H9 (cell line): ENCODE measurements around the gene LRRC28. TPM values are rescaled to one million over a fixed set of nuclear protein-coding genes. Genes with fewer than 3 reads are reported as not detected.

Experiments used
- DNase-seq: peaks from one replicate; pipeline ENCODE4 v3.0.0-alpha.2; 2017
- H2AFZ ChIP-seq: one replicate; pipeline ENCODE4 v1.6.1; 2013; ENCODE audit warnings: mild to moderate bottlenecking, low read length, control low read depth, moderate library complexity
- H2AK5ac ChIP-seq: 2 replicates; pipeline ENCODE4 v1.6.1; 2013; ENCODE audit warnings: low read length, control low read depth, mixed read lengths; ENCODE audit not compliant: insufficient read length
- H2BK120ac ChIP-seq: one replicate; pipeline ENCODE4 v1.6.1; 2013; ENCODE audit warnings: low read depth, mild to moderate bottlenecking, low read length, control low read depth, inconsistent platforms; ENCODE audit not compliant: poor library complexity, severe bottlenecking
- H2BK12ac ChIP-seq: 2 replicates; pipeline ENCODE4 v1.6.1; 2013; ENCODE audit warnings: low read length, control low read depth, mixed read lengths, low read depth; ENCODE audit not compliant: insufficient read length
- H2BK15ac ChIP-seq: 2 replicates; pipeline ENCODE4 v1.6.1; 2013; ENCODE audit warnings: low read depth, low read length, control low read depth
- H2BK20ac ChIP-seq: one replicate; pipeline ENCODE4 v1.6.1; 2013; ENCODE audit warnings: low read depth, mild to moderate bottlenecking, low read length, control low read depth, inconsistent platforms; ENCODE audit not compliant: poor library complexity, severe bottlenecking
- H2BK5ac ChIP-seq: 2 replicates; pipeline ENCODE4 v1.6.1; 2013; ENCODE audit warnings: low read length, control low read depth, mixed read lengths; ENCODE audit not compliant: insufficient read length
- H3K14ac ChIP-seq: 2 replicates; pipeline ENCODE4 v1.6.1; 2013; ENCODE audit warnings: low read length, control low read depth; ENCODE audit not compliant: insufficient read depth
- H3K18ac ChIP-seq: 2 replicates; pipeline ENCODE4 v1.6.1; 2013; ENCODE audit warnings: low read depth, mild to moderate bottlenecking, mixed read lengths, low read length, control low read depth; ENCODE audit not compliant: insufficient read length
- H3K23ac ChIP-seq: 2 replicates; pipeline ENCODE4 v1.6.1; 2013; ENCODE audit warnings: low read length, control low read depth, mixed read lengths, low read depth; ENCODE audit not compliant: insufficient read length
- H3K23me2 ChIP-seq: 2 replicates; pipeline ENCODE4 v1.6.1; 2013; ENCODE audit warnings: low read depth, mild to moderate bottlenecking, mixed read lengths, low read length, control low read depth; ENCODE audit not compliant: insufficient read length, poor library complexity, severe bottlenecking
- H3K27ac ChIP-seq: 2 replicates; pipeline ENCODE4 v1.5.1; 2013; ENCODE audit warnings: low read length, control low read depth, mixed read lengths, low read depth; ENCODE audit not compliant: insufficient read length
- H3K27me3 ChIP-seq: 2 replicates; pipeline ENCODE4 v1.6.1; 2013; ENCODE audit warnings: low read length, control low read depth, inconsistent platforms; ENCODE audit not compliant: insufficient read depth
- H3K4ac ChIP-seq: 2 replicates; pipeline ENCODE4 v1.6.1; 2013; ENCODE audit warnings: low read depth, mild to moderate bottlenecking, control low read depth, inconsistent platforms, low read length, moderate library complexity
- H3K4me1 ChIP-seq: 2 replicates; pipeline ENCODE4 v1.6.1; 2013; ENCODE audit warnings: low read length, control low read depth, inconsistent platforms; ENCODE audit not compliant: insufficient read depth
- H3K4me2 ChIP-seq: 2 replicates; pipeline ENCODE4 v1.6.1; 2013; ENCODE audit warnings: low read length, control low read depth, mixed read lengths; ENCODE audit not compliant: insufficient read length, insufficient read depth
- H3K56ac ChIP-seq: 2 replicates; pipeline ENCODE4 v1.6.1; 2013; ENCODE audit warnings: low read depth, mild to moderate bottlenecking, mixed read lengths, low read length, control low read depth; ENCODE audit not compliant: insufficient read length
- H3K79me1 ChIP-seq: 2 replicates; pipeline ENCODE4 v1.6.1; 2013; ENCODE audit warnings: low read depth, mild to moderate bottlenecking, moderate library complexity, low read length, control low read depth, inconsistent platforms; ENCODE audit not compliant: insufficient read depth, poor library complexity, severe bottlenecking
- H3K79me2 ChIP-seq: 2 replicates; pipeline ENCODE4 v1.6.1; 2013; ENCODE audit warnings: low read length, control low read depth, inconsistent platforms; ENCODE audit not compliant: insufficient read depth
- H3K9ac ChIP-seq: 2 replicates; pipeline ENCODE4 v1.6.1; 2013; ENCODE audit warnings: low read length, control low read depth, mixed read lengths; ENCODE audit not compliant: insufficient read length; ENCODE audit errors: extremely low read depth
- H3K9me3 ChIP-seq: one replicate; pipeline ENCODE4 v1.6.1; 2013; ENCODE audit warnings: low read depth, low read length, inconsistent platforms; ENCODE audit not compliant: control insufficient read depth
- H3T11ph ChIP-seq: one replicate; pipeline ENCODE4 v1.6.1; 2013; ENCODE audit warnings: mild to moderate bottlenecking, low read length, control low read depth, inconsistent platforms
- H4K20me1 ChIP-seq: one replicate; pipeline ENCODE4 v1.6.1; 2013; ENCODE audit not compliant: control insufficient read depth, insufficient read length, insufficient read depth
- H4K5ac ChIP-seq: 2 replicates; pipeline ENCODE4 v1.6.1; 2013; ENCODE audit warnings: low read depth, mild to moderate bottlenecking, mixed read lengths, low read length, control low read depth; ENCODE audit not compliant: insufficient read length
- H4K8ac ChIP-seq: replicated peaks from 2 replicates; pipeline ENCODE4 v1.6.1; 2013; ENCODE audit warnings: low read length, control low read depth, mixed read lengths, low read depth; ENCODE audit not compliant: insufficient read length
- H4K91ac ChIP-seq: 2 replicates; pipeline ENCODE4 v1.6.1; 2013; ENCODE audit warnings: low read depth, mild to moderate bottlenecking, moderate library complexity, mixed read lengths, low read length, control low read depth; ENCODE audit not compliant: insufficient read length
- H3K27ac Mint-ChIP-seq, 3 experiments: 2 replicates in 2 of 3; 3 replicates in 1 of 3; pipeline ENCODE4 v1.8.0; 2020 to 2021; ENCODE audit warnings: mixed read lengths in 3 of 3, mild to moderate bottlenecking in 1 of 3, moderate library complexity in 1 of 3
- H3K27me3 Mint-ChIP-seq: 2 replicates; pipeline ENCODE4 v1.8.0; 2021; ENCODE audit warnings: low read depth, mild to moderate bottlenecking, moderate library complexity, mixed read lengths
- H3K36me3 Mint-ChIP-seq, 3 experiments: 2 replicates in 2 of 3; 3 replicates in 1 of 3; pipeline ENCODE4 v1.8.0; 2020 to 2021; ENCODE audit warnings: low read depth in 3 of 3, mixed read lengths in 3 of 3; ENCODE audit not compliant: insufficient read depth in 1 of 3
- H3K4me1 Mint-ChIP-seq, 2 experiments: 2 replicates each; pipeline ENCODE4 v1.8.0; 2020; ENCODE audit warnings: mixed read lengths in 2 of 2
- H3K4me3 Mint-ChIP-seq, 2 experiments: 2 replicates in 1 of 2; 3 replicates in 1 of 2; pipeline ENCODE4 v1.8.0; 2020 to 2021; ENCODE audit warnings: mild to moderate bottlenecking in 2 of 2, mixed read lengths in 2 of 2, moderate library complexity in 1 of 2
- H3K9me3 Mint-ChIP-seq, 2 experiments: 2 replicates in 1 of 2; 3 replicates in 1 of 2; pipeline ENCODE4 v1.8.0; 2020; ENCODE audit warnings: mild to moderate bottlenecking in 2 of 2, mixed read lengths in 2 of 2, moderate library complexity in 1 of 2
- CTCF ChIP-seq: fragments of 200-600 bp; sonication (generic); conservative IDR thresholded peaks from 3 replicates; pipeline ENCODE4 v1.8.0; 2021; ENCODE audit warnings: antibody characterized with exemption, mild to moderate bottlenecking
- WGBS: extraction: QIAGEN DNeasy Blood & Tissue Kit; methylation state at CpG from one replicate; pipeline ENCODE4 v1.1.7; 2013; ENCODE audit warnings: missing lambda C conversion rate, low lambda C conversion rate, mixed read lengths; ENCODE audit not compliant: insufficient read length; ENCODE audit errors: extremely low coverage; 5-methylcytosine and 5-hydroxymethylcytosine counted together
- total RNA-seq: library from RNA; stranded (reverse); gene quantifications from 2 replicates; pipeline ENCODE4 v1.2.1, GENCODE V29; 2021

Gene LRRC28
- total RNA-seq, 1 experiment from 2014 or later = 17.6 TPM

- H3K36me3 Mint-ChIP-seq = peaks cover 10 to 25% (median 11%) of the 10 kb centered on the region in 3 experiments
- H3K18ac ChIP-seq = no peak overlapping the region
- H2AK5ac ChIP-seq = no peak overlapping the region
- peaks cover 7 to 10% of the 10 kb centered on the region in 2 experiments for H3K4me1 Mint-ChIP-seq
- no peaks in the 10 kb centered on the region for H3K27me3 Mint-ChIP-seq
- H3K27ac Mint-ChIP-seq = no peak overlapping the region
- H3K9me3 Mint-ChIP-seq = peaks cover 4 to 17% of the 10 kb centered on the region in 2 experiments; a peak in 4 of 5 replicates
- H3K79me2 ChIP-seq = no peaks in the 10 kb centered on the region
- DNase-seq = no peak
- H4K5ac ChIP-seq = no peak overlapping the region
- no peaks in the 10 kb centered on the region for H4K20me1 ChIP-seq
- peaks cover 3% of the 10 kb centered on the region; the same call in 1 of the 2 replicates for H3K4me1 ChIP-seq
- no peak overlapping the region for H2BK120ac ChIP-seq
- no peak overlapping the region for H3K14ac ChIP-seq
- H3K27ac ChIP-seq = no peak overlapping the region
- no peaks in the 10 kb centered on the region for H3K79me1 ChIP-seq
- no peak overlapping the region for H2BK5ac ChIP-seq
- no peak overlapping the region for H3K4me3 Mint-ChIP-seq
- H3K23ac ChIP-seq = no peak overlapping the region
- no peak overlapping the region for H3K4ac ChIP-seq
- WGBS = no CpG with 5 or more reads among the region's 2 CpGs
- no peak overlapping the region for H4K91ac ChIP-seq
- H3K56ac ChIP-seq = no peak overlapping the region
- no peak overlapping the region for H2BK15ac ChIP-seq
- H3K9ac ChIP-seq = no peak overlapping the region
- H3K9me3 ChIP-seq = peaks cover 7% of the 10 kb centered on the region
- no peak overlapping the region for H2BK12ac ChIP-seq
- no peak overlapping the region for H3K4me2 ChIP-seq
- TF ChIP-seq CTCF = no peak
- no peaks in the 10 kb centered on the region for H3K27me3 ChIP-seq
- no peak overlapping the region for H2AFZ ChIP-seq
- no peak overlapping the region for H3T11ph ChIP-seq
- no peak overlapping the region for H4K8ac ChIP-seq
- H3K23me2 ChIP-seq = no peaks in the 10 kb centered on the region
- no peak overlapping the region for H2BK20ac ChIP-seq
Measured at GRCh38 chr15:99312228-99312627, 60.9 kb downstream of the LRRC28 start.
